HL-60 (cell line): ENCODE results near the gene OGFR.

Experiments used
- DNase-seq, 2 experiments: peaks; one replicate each; pipeline ENCODE4 v3.0.0-alpha.2; 2010 to 2020; ENCODE audit warnings: low read depth in 1 of 2, low spot score in 1 of 2
- H3K27ac ChIP-seq: fragments of 250-450 bp; sonication (Bioruptor Pico); replicated peaks from 2 replicates; pipeline ENCODE4 v1.5.1; 2020; ENCODE audit warnings: mild to moderate bottlenecking, moderate library complexity
- H3K27me3 ChIP-seq: fragments of 250-450 bp; sonication (Bioruptor Pico); 2 replicates; pipeline ENCODE4 v1.5.1; 2021; ENCODE audit warnings: mild to moderate bottlenecking, moderate library complexity; ENCODE audit not compliant: insufficient read depth, poor library complexity, severe bottlenecking
- H3K4me3 ChIP-seq: replicated peaks from 2 replicates; pipeline ENCODE4 v1.5.1; 2011; ENCODE audit warnings: mild to moderate bottlenecking, control low read depth, low read length; ENCODE audit not compliant: insufficient read depth
- GABPA ChIP-seq: IDR thresholded peaks from 2 replicates; pipeline ENCODE4 v1.6.1; 2012; ENCODE audit warnings: low read depth
- POLR2AphosphoS5 ChIP-seq: IDR thresholded peaks from 2 replicates; pipeline ENCODE4 v1.6.1; 2012; ENCODE audit warnings: low read depth
- REST ChIP-seq: IDR thresholded peaks from 2 replicates; pipeline ENCODE4 v1.6.1; 2012; ENCODE audit warnings: low read depth; ENCODE audit not compliant: insufficient replicate concordance
- SPI1 ChIP-seq: IDR thresholded peaks from 2 replicates; pipeline ENCODE4 v1.6.1; 2012; ENCODE audit warnings: low read depth, mild to moderate bottlenecking, borderline replicate concordance
- TF ChIP-seq, protein P1 (sequence below): IDR thresholded peaks from one replicate; pipeline ENCODE4 v1.5.1; 2011; ENCODE audit warnings: low read length, control low read depth, inconsistent platforms; ENCODE audit not compliant: insufficient read depth

Gene OGFR

DNA sequence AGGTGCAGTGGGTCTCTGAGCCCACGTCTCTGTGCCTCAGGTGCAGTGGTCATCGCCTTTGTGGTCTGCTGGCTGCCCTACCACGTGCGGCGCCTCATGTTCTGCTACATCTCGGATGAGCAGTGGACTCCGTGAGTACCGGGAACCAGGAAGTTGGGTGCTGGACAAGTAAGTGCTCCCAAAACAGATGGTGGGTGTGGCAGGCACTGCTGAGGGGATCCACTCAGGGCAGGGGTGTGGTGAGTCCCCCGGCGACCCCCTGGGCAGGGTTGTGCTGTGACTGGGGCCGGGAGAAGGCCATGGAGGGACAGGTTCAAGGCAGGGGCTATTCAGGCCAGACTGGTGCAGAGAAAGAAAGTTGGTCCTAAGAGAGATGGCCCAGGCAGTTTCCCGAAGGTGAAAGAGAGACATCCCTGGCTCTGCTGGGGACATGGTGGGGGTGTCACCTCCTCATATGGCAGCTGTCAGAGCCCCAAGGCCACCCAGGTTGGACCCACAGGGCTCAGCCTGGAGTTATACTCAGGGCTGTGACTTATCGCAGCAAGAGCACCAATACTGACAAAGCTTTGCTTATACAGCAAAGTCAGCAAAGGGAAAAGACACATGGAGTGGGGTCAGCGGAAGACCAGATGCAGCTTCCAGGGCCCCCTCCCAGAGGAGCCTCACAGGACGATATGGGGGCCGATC is 46.3 kb upstream of the OGFR start:
- Histone ChIP-seq H3K27me3 (no peaks in the 10 kb centered on the region), H3K27ac (no peak overlapping the region), H3K4me3 (no peak overlapping the region)
- no peak for TF ChIP-seq GABPA
- no peak for TF ChIP-seq POLR2AphosphoS5
- TF ChIP-seq, protein P1, sequence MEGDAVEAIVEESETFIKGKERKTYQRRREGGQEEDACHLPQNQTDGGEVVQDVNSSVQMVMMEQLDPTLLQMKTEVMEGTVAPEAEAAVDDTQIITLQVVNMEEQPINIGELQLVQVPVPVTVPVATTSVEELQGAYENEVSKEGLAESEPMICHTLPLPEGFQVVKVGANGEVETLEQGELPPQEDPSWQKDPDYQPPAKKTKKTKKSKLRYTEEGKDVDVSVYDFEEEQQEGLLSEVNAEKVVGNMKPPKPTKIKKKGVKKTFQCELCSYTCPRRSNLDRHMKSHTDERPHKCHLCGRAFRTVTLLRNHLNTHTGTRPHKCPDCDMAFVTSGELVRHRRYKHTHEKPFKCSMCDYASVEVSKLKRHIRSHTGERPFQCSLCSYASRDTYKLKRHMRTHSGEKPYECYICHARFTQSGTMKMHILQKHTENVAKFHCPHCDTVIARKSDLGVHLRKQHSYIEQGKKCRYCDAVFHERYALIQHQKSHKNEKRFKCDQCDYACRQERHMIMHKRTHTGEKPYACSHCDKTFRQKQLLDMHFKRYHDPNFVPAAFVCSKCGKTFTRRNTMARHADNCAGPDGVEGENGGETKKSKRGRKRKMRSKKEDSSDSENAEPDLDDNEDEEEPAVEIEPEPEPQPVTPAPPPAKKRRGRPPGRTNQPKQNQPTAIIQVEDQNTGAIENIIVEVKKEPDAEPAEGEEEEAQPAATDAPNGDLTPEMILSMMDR: no peak
- TF ChIP-seq SPI1: no peak
- no peak for TF ChIP-seq REST
- DNase-seq: no peak

- TF ChIP-seq GABPA (no peak), SPI1 (no peak), POLR2AphosphoS5 (no peak), REST (no peak)
- TF ChIP-seq, protein P1: no peak
- Histone ChIP-seq H3K27ac (no peak overlapping the region), H3K27me3 (no peaks in the 10 kb centered on the region), H3K4me3 (no peak overlapping the region)
- peak; percentile 26 to 64 for DNase-seq
Measured at GRCh38 chr20:62759981-62760431, 44.6 kb upstream of the OGFR start.

DNA sequence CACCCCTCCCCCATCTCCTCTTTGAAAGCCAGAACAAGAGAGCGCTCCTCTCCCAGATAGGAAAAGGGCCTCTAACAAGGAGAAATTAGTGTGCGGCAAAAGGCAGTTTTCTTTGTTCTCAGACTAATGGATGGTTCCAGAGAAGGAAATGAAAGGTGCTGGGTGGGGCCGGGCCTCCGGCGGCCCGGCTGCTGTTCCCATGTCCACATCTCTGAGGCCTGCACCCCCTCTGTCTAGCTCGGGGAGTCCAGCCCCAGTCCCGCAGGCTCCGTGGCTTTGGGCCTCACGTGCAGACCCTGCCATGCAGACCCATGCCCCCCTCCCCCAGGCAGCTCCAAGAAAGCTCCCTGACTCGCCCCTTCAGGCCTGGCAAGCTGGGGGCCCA is 44.2 kb upstream of the OGFR start:
- no peak overlapping the region for H3K27ac ChIP-seq

More for the DNA sequence above, 44.2 kb upstream of the OGFR start:
- TF ChIP-seq, protein P1: no peak
- TF ChIP-seq SPI1 (no peak), REST (no peak), GABPA (no peak), POLR2AphosphoS5 (no peak)
- H3K27me3 ChIP-seq: no peaks in the 10 kb centered on the region
- no peak overlapping the region for H3K4me3 ChIP-seq
- no peak for DNase-seq
